GM19043 (cell line): ENCODE measurements around the gene GLYATL3.

Experiments
- ATAC-seq: cut with Tn5 transposase; IDR thresholded peaks from one replicate; pipeline ENCODE4 v1.9.1; 2021; ENCODE audit warnings: low read depth; ENCODE audit not compliant: unreplicated experiment

The GLYATL3 gene

GRCh38 chr6:49513153-49513989 lies 13.6 kb downstream of the GLYATL3 start:
- no peak for ATAC-seq

GRCh38 chr6:49514571-49515484 lies 15.1 kb downstream of the GLYATL3 start:
- no peak for ATAC-seq

DNA sequence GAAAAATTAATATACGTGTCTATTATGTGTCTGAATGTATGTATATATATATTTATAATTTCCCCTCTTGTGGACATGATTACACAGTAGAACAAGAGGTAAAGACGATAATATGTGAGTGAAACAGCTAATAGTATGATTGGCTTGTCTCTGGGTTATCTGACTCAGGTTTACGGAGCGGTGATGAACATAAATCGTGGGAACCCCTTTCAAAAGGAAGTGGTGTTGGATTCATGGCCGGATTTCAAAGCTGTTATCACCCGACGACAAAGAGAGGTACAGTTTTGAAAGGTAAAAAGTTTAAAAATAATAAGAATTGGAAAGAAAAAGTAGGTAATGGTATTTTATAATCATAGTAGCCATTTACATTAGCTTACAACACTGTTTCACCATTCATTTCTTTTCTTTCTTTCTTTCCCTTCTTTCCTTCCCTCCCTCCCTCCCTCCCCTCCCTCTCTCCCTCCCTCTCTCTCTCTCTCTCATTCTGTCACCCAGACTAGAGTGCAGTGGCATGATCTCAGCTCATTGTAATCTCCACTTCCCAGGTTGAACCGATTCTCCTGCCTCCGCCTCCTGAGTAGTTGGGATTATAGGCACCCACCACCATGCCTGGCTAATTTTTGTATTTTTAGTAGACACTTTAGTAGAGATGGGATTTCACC lies 15.9 kb downstream of the GLYATL3 start:
- no peak for ATAC-seq

GRCh38 chr6:49516147-49516505 lies 16.4 kb downstream of the GLYATL3 start:
- ATAC-seq = no peak

DNA sequence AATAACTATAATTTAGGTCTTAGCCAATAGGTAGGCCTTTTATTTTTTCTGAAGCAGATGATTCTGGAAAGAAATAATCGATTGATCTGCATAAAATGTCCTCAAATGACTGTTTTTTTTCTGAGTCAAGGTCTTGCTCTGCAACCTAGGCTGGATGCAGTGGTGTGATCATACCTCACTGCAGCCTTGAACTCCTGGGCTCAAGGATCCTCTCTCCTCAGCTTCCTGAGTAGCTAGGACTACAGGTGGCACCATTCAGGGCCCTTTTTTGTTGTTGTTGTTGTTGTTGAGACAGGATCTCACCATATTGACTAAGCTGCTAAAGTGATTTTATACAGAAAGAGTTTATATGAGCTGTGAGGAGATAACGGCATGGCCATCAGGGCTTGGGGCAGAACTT lies 18.2 kb downstream of the GLYATL3 start:
- ATAC-seq = no peak

- peak; percentile 61 for ATAC-seq
These were observed 19.9 kb downstream of the GLYATL3 start for GRCh38 chr6:49519660-49520059.

GRCh38 chr6:49522710-49523593 lies 23.2 kb downstream of the GLYATL3 start:
- no peak for ATAC-seq

- ATAC-seq = no peak
These were observed 24.2 kb downstream of the GLYATL3 start for GRCh38 chr6:49523901-49524300.

DNA sequence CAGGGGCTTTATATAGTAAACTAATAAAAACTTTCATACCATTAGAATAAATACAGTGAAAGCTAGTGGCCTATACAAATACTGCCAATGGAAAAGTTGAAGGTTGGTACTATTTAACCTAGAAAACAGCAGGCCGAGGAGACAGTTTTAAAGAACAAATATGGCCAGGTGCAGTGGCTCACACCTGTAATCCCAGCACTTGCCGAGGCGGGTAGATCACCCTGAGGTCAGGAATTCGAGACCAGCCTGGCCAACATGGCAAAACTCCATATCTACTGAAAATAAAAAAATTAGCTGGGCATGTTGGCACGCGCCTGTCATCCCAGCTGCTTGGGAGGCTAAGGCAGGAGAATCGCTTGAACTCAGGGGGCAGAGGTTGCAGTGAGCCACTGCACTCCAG lies 24.8 kb downstream of the GLYATL3 start:
- no peak for ATAC-seq

- ATAC-seq = no peak
These were observed 26.9 kb downstream of the GLYATL3 start for GRCh38 chr6:49526598-49526997.

GRCh38 chr6:49527320-49527719 lies 27.6 kb downstream of the GLYATL3 start:
- ATAC-seq = no peak

- no peak for ATAC-seq
These were observed 28.8 kb downstream of the GLYATL3 start for GRCh38 chr6:49528571-49528970.

GRCh38 chr6:49530141-49530776 lies 30.5 kb downstream of the GLYATL3 start:
- no peak for ATAC-seq

GRCh38 chr6:49531774-49532569 lies 32.2 kb downstream of the GLYATL3 start:
- peak; percentile 92 for ATAC-seq

DNA sequence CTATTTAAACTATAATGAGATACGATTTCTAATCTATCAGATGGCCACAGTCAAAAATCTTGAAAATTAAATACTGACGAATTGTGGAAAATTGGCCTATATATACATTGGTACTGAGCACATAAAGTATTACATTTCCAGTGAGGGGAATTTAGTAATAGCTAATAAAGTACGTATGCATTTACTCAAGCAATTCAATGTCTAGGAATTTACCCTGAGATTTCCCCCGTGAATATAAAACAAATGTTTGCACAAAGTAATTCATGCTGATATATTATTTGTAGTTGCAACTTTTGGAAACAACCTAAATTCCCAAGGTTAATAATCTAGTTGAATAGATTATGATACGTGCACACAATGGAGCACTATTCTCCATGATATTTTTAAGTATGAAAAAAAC lies 36.1 kb downstream of the GLYATL3 start:
- ATAC-seq = no peak

DNA sequence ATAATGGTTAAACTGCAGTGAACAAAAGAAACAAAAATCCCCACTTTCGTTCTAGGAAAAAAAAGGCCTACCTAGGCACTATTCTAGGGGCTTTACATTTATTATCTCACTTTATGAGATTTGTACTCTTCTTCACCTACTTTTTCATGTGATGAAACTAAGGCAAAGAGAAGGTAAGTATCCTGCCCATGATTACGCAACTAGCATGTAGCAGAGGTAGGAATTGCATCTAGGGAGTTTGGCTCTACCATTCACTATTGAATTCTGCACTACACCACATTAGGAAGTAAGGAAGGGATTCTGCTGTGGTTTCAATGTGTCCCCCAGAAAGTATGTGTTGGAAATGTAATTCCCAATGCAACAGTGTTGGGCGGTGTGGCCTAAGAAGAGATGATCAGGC lies 39.4 kb downstream of the GLYATL3 start:
- no peak for ATAC-seq

DNA sequence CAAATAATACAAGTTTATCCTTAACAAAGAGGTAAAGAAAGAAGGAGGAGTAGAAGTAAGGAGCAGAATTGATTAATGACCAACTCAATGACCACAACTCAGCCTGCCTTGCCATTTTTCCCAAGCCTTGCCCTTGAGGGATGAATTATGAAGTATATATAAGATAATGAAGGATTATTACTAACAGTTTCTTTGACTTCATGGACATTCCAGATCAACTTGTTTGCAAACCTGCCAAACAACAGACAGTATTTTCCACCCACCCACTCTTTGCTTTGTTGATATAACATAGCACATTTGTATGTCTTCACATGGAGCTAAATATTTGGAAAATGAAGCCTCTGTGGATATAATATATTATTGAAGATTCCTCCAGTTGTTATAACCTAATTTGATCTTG lies 40.9 kb downstream of the GLYATL3 start:
- no peak for ATAC-seq

GRCh38 chr6:49541210-49541724 lies 41.5 kb downstream of the GLYATL3 start:
- no peak for ATAC-seq

- ATAC-seq = no peak
These were observed 42.2 kb downstream of the GLYATL3 start for GRCh38 chr6:49541936-49542335.
